Neural cell (in vitro differentiated cells): ENCODE data around the gene RPS16. TPM values are rescaled to one million over a fixed set of nuclear protein-coding genes. Genes with fewer than 3 reads are reported as not detected.
A peak's percentile ranks its signal among the peaks of the same experiment; 100 is the strongest.

Experiments
- H2AFZ ChIP-seq: fragments of 200-600, 300-800 bp; sonication (generic), shearing (Covaris generic); 2 replicates; pipeline ENCODE4 v1.6.0; 2014; ENCODE audit warnings: low read depth, mild to moderate bottlenecking, antibody characterized with exemption, low read length, moderate library complexity
- H3F3A ChIP-seq: fragments of 200-600 bp; shearing (Covaris generic); 2 replicates; pipeline ENCODE4 v1.6.1; 2016; ENCODE audit warnings: mild to moderate bottlenecking, moderate library complexity, mixed read lengths, antibody characterized with exemption, low read length; ENCODE audit not compliant: insufficient read depth, poor library complexity, severe bottlenecking
- H3K27ac ChIP-seq: fragments of 200-600, 300-800 bp; sonication (generic), shearing (Covaris generic); 2 replicates; pipeline ENCODE4 v1.5.1; 2014; ENCODE audit warnings: mild to moderate bottlenecking, low read length, moderate library complexity
- H3K27me3 ChIP-seq: fragments of 300-800, 200-600 bp; sonication (generic), shearing (Covaris generic); 2 replicates; pipeline ENCODE4 v1.6.0; 2014; ENCODE audit warnings: mild to moderate bottlenecking, low read depth, low read length, moderate library complexity; ENCODE audit not compliant: insufficient read depth
- H3K36me3 ChIP-seq: fragments of 300-800, 200-600 bp; sonication (generic), shearing (Covaris generic); 2 replicates; pipeline ENCODE4 v1.5.1; 2014; ENCODE audit warnings: mild to moderate bottlenecking, antibody characterized with exemption, low read length, moderate library complexity; ENCODE audit not compliant: insufficient read depth
- H3K4me2 ChIP-seq: fragments of 300-800, 200-600 bp; sonication (generic), shearing (Covaris generic); 2 replicates; pipeline ENCODE4 v1.6.0; 2014; ENCODE audit warnings: mild to moderate bottlenecking, low read length
- H3K4me3 ChIP-seq: fragments of 300-800, 200-600 bp; sonication (generic), shearing (Covaris generic); 2 replicates; pipeline ENCODE4 v1.5.1; 2014; ENCODE audit warnings: mild to moderate bottlenecking, low read length, moderate library complexity
- H3K79me2 ChIP-seq: fragments of 200-600 bp; shearing (Covaris generic); replicated peaks from 2 replicates; pipeline ENCODE4 v1.6.0; 2014; ENCODE audit warnings: mild to moderate bottlenecking, low read length, moderate library complexity; ENCODE audit not compliant: insufficient read depth
- H3K9ac ChIP-seq: fragments of 300-800, 200-600 bp; sonication (generic), shearing (Covaris generic); 2 replicates; pipeline ENCODE4 v1.6.1; 2016; ENCODE audit warnings: mild to moderate bottlenecking, low read length, mixed read lengths
- H3K9me2 ChIP-seq: fragments of 200-600 bp; shearing (Covaris generic); 2 replicates; pipeline ENCODE4 v1.6.1; 2016; ENCODE audit warnings: mild to moderate bottlenecking, low read length, mixed read lengths; ENCODE audit not compliant: insufficient read depth
- H3K9me3 ChIP-seq: fragments of 200-600, 300-800 bp; sonication (generic), shearing (Covaris generic); 2 replicates; pipeline ENCODE4 v1.6.1; 2016; ENCODE audit warnings: mild to moderate bottlenecking, mixed run types, low read length, moderate library complexity, mixed read lengths
- H4K20me1 ChIP-seq: fragments of 200-600 bp; shearing (Covaris generic); 2 replicates; pipeline ENCODE4 v1.6.1; 2016; ENCODE audit warnings: mild to moderate bottlenecking, mixed run types; ENCODE audit not compliant: insufficient read depth
- CTCF ChIP-seq: fragments of 450-650 bp; IDR thresholded peaks from 2 replicates; pipeline ENCODE4 v1.5.1; 2014; ENCODE audit warnings: antibody characterized with exemption, mild to moderate bottlenecking, moderate library complexity; ENCODE audit not compliant: poor library complexity, severe bottlenecking
- EP300 ChIP-seq: fragments of 450-650 bp; conservative IDR thresholded peaks from 2 replicates; pipeline ENCODE4 v1.6.1; 2014; ENCODE audit warnings: antibody characterized with exemption, mild to moderate bottlenecking, moderate library complexity; ENCODE audit not compliant: poor library complexity, severe bottlenecking
- EZH2 ChIP-seq: fragments of 200-600, 300-800 bp; shearing (Covaris generic), sonication (generic); IDR thresholded peaks from 2 replicates; pipeline ENCODE4 v1.6.1; 2014; ENCODE audit warnings: antibody characterized with exemption, low read length, borderline replicate concordance, mild to moderate bottlenecking; ENCODE audit not compliant: insufficient read depth, poor library complexity, severe bottlenecking
- MXI1 ChIP-seq: fragments of 450-650 bp; conservative IDR thresholded peaks from 2 replicates; pipeline ENCODE4 v1.6.1; 2014; ENCODE audit warnings: antibody characterized with exemption, mild to moderate bottlenecking; ENCODE audit not compliant: poor library complexity, severe bottlenecking
- POLR2AphosphoS5 ChIP-seq: IDR thresholded peaks from 2 replicates; pipeline ENCODE4 v1.6.1; 2012
- RAD21 ChIP-seq: fragments of 450-650 bp; conservative IDR thresholded peaks from 2 replicates; pipeline ENCODE4 v1.6.1; 2014; ENCODE audit warnings: antibody characterized with exemption, mild to moderate bottlenecking, moderate library complexity
- REST ChIP-seq: IDR thresholded peaks from 2 replicates; pipeline ENCODE4 v1.6.1; 2012; ENCODE audit warnings: borderline replicate concordance
- SMC3 ChIP-seq: fragments of 450-650 bp; conservative IDR thresholded peaks from 2 replicates; pipeline ENCODE4 v1.6.1; 2014; ENCODE audit warnings: antibody characterized with exemption, mild to moderate bottlenecking, moderate library complexity; ENCODE audit not compliant: poor library complexity
- TAF1 ChIP-seq: IDR thresholded peaks from 2 replicates; pipeline ENCODE4 v1.6.1; 2012; ENCODE audit warnings: low read depth
- polyA plus RNA-seq: library from polyadenylated mRNA; depleted of rRNA; stranded (reverse); fragments of >200 nt; gene quantifications from 2 replicates; pipeline ENCODE4 v1.2.3, GENCODE V29; 2014

RPS16 gene
- polyA plus RNA-seq, 1 donor from 2014 or later: 22.6 TPM

GRCh38 chr19:39417463-39418181 lies 18.1 kb downstream of the RPS16 start:
- peaks cover 27% of the 10 kb centered on the region for H3K79me2 ChIP-seq
- H3K9me3 ChIP-seq: no peaks in the 10 kb centered on the region
- no peaks in the 10 kb centered on the region for H3K9me2 ChIP-seq
- no peaks in the 10 kb centered on the region for H3F3A ChIP-seq
- no peaks in the 10 kb centered on the region for H4K20me1 ChIP-seq
- H2AFZ ChIP-seq: no peak overlapping the region
- no peak overlapping the region for H3K4me2 ChIP-seq
- TF ChIP-seq EP300 (no peak), REST (no peak)
- H3K4me3 ChIP-seq: no peak overlapping the region
- no peak overlapping the region for H3K9ac ChIP-seq
- H3K27ac ChIP-seq: no peak overlapping the region
- H3K27me3 ChIP-seq: no peaks in the 10 kb centered on the region
- no peaks in the 10 kb centered on the region for H3K36me3 ChIP-seq

GRCh38 chr19:39416152-39417120 lies 19.3 kb downstream of the RPS16 start:
- Histone ChIP-seq H3F3A (no peaks in the 10 kb centered on the region), H3K9me2 (no peaks in the 10 kb centered on the region), H3K27ac (no peak overlapping the region), H2AFZ (no peak overlapping the region), H3K79me2 (peaks cover 27% of the 10 kb centered on the region), H3K4me3 (peak overlapping the region; percentile 89), H3K4me2 (no peak overlapping the region), H3K27me3 (no peaks in the 10 kb centered on the region), H3K9me3 (no peaks in the 10 kb centered on the region), H4K20me1 (no peaks in the 10 kb centered on the region), H3K36me3 (no peaks in the 10 kb centered on the region), H3K9ac (no peak overlapping the region)
- TF ChIP-seq POLR2AphosphoS5 (no peak), RAD21 (no peak), EZH2 (no peak), REST (no peak), CTCF (no peak), SMC3 (no peak), MXI1 (no peak), TAF1 (no peak), EP300 (no peak)
